PFSK-1 (cell line): Measurements from ENCODE around the gene SIPA1L3.

ENCODE experiments used
- FOXP2 ChIP-seq: optimal IDR thresholded peaks from 2 replicates; pipeline ENCODE3; 2011; ENCODE audit warnings: borderline replicate concordance, control low read depth, inconsistent platforms; ENCODE audit not compliant: insufficient read depth; ENCODE audit errors: extremely low read length, extremely low read depth
- POLR2AphosphoS5 ChIP-seq: IDR thresholded peaks from 2 replicates; pipeline ENCODE4 v1.6.1; 2012; ENCODE audit warnings: low read depth, mild to moderate bottlenecking, control low read depth, low read length, moderate library complexity
- SIN3A ChIP-seq: IDR thresholded peaks from 2 replicates; pipeline ENCODE4 v1.6.1; 2012; ENCODE audit warnings: mild to moderate bottlenecking, low read length, moderate library complexity, borderline replicate concordance; ENCODE audit not compliant: insufficient read depth
- TAF1 ChIP-seq: IDR thresholded peaks from 2 replicates; pipeline ENCODE4 v1.6.1; 2012; ENCODE audit warnings: low read length, control low read depth, borderline replicate concordance; ENCODE audit not compliant: insufficient read depth
- TF ChIP-seq, protein P1 (sequence below), 2 experiments: IDR thresholded peaks; 2 replicates each; pipeline versions ENCODE4 v1.6.1 to v1.8.0; 2011 to 2012; ENCODE audit warnings: low read depth in 2 of 2, low read length in 2 of 2, control low read depth in 1 of 2, inconsistent platforms in 1 of 2, mild to moderate bottlenecking in 1 of 2, moderate library complexity in 1 of 2; ENCODE audit not compliant: insufficient read depth in 1 of 2

The SIPA1L3 gene

DNA sequence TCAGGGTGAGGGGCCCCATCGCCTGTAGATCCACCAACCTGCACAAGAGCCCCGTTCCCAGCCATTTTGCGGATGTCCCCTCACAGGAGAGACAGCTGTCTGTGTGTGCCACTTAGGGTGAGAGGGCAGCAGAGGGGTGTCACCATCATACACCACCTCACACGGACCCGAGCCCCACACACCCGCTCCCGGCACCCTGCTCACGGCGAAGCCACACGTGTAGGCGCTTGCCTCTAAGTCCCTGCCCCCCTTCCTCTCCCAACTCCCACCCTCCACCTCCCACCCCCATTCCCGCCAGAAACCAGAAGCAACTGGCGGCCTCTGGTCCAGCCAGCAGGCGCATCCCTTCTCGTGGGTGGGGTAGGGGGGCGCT lies 321.0 kb downstream of the SIPA1L3 start:
- TF ChIP-seq POLR2AphosphoS5 (no peak), FOXP2 (no peak), TAF1 (no peak), SIN3A (no peak)
- TF ChIP-seq, protein P1, sequence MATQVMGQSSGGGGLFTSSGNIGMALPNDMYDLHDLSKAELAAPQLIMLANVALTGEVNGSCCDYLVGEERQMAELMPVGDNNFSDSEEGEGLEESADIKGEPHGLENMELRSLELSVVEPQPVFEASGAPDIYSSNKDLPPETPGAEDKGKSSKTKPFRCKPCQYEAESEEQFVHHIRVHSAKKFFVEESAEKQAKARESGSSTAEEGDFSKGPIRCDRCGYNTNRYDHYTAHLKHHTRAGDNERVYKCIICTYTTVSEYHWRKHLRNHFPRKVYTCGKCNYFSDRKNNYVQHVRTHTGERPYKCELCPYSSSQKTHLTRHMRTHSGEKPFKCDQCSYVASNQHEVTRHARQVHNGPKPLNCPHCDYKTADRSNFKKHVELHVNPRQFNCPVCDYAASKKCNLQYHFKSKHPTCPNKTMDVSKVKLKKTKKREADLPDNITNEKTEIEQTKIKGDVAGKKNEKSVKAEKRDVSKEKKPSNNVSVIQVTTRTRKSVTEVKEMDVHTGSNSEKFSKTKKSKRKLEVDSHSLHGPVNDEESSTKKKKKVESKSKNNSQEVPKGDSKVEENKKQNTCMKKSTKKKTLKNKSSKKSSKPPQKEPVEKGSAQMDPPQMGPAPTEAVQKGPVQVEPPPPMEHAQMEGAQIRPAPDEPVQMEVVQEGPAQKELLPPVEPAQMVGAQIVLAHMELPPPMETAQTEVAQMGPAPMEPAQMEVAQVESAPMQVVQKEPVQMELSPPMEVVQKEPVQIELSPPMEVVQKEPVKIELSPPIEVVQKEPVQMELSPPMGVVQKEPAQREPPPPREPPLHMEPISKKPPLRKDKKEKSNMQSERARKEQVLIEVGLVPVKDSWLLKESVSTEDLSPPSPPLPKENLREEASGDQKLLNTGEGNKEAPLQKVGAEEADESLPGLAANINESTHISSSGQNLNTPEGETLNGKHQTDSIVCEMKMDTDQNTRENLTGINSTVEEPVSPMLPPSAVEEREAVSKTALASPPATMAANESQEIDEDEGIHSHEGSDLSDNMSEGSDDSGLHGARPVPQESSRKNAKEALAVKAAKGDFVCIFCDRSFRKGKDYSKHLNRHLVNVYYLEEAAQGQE (IDR thresholded peaks at IDR 0.05; ENCODE audit: insufficient read depth in 1 of 2, low read depth in 2 of 2, low read length in 2 of 2), result no peak

DNA sequence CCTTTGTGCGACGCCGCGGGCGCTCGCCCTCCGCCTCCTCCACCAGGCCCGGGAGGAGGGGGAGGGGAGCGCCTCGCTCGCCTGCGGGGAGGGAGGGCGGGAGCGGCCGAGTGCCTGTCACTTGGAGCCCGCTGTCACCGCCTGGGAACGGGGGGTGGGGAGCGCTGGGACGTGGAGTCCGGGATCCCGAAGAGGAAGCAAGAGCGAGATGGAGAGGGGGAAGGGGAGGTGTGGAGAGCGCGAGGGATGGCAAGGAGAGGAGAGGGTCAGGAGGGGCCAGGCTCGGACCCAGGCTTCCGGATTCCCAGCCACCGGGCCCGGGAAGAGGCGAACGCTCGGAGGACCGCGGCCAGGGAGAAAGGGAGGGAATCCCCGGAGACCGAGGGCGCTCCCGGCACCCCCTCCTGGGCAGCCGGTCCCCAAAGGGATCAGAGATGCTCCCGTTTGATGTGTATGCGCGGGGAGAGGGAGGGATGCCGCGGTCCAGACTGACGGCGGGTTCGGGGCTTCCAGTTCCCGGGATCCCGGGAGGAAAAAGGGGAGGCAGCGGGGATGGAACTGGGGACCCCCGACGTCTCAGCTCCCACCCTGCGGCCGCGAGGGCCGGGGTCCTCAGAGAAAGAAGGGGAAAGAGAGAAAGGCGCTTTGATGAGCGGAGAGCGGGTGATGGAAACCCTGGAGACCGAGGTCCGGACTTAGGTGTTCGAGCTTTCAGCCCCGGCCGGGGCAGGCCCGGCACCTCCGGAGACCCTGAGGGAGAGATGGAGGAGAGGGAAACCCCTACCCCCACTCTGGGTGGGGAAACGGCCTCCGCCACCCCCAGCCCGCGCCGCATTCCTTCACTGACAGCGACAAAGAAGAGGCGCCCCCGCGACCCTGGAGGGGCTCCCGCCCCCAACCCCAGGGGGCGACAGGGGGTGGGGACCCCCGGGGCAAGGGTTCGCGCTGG lies 321.8 kb downstream of the SIPA1L3 start:
- TF ChIP-seq, protein P1 (IDR thresholded peaks at IDR 0.05; ENCODE audit: insufficient read depth in 1 of 2, low read depth in 2 of 2, low read length in 2 of 2), result no peak
- TF ChIP-seq FOXP2 (no peak), SIN3A (no peak), POLR2AphosphoS5 (no peak), TAF1 (no peak)

DNA sequence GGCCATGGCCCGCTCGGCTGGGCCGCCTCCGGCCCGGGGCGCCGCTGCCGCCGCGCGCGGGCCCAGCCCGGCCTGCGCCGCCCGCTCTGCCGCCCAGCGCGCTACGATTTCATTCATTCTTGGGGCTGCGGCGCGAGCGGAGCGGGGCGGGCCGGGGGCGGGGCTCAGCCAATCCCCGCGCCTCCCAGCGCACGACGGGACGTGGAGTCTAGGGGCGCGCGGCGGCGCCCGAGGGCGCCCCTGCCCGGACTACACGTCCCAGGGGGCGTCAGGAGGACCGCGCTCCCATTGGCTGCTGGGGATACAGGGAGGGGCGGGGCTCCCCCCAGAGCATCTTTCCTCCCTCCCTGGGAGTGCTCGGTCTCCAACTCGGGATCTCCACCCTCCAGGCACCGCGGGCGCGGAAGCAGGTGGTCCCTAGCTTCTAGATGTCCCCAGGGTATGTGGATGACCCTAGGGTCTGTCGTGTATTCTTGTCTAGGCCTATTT lies 322.6 kb downstream of the SIPA1L3 start:
- TF ChIP-seq SIN3A, result no peak
- no peak for TF ChIP-seq FOXP2
- no peak for TF ChIP-seq POLR2AphosphoS5
- TF ChIP-seq, protein P1 (IDR thresholded peaks at IDR 0.05; ENCODE audit: insufficient read depth in 1 of 2, low read depth in 2 of 2, low read length in 2 of 2), result no peak
- TF ChIP-seq TAF1, result no peak

DNA sequence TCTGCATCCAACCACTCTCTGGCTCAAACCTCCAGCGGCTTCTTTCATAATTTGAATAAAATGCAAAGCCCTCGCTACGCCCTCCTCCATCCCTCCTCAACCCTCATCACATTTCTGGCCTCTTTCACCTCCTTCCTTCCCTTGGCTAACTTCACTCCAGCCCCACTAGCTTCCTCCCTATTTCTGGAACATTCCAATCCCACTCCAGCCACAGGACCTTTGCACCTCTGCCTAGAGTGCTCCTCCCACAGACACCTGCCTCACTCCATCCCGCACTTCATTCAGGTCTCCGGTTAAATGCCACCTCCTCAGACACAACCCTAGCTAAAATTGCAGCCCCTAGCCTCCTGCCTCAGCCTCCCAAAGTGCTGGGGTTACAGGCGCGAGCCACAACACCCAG lies 324.9 kb downstream of the SIPA1L3 start:
- TF ChIP-seq, protein P1 (IDR thresholded peaks at IDR 0.05; ENCODE audit: insufficient read depth in 1 of 2, low read depth in 2 of 2, low read length in 2 of 2), result no peak

DNA sequence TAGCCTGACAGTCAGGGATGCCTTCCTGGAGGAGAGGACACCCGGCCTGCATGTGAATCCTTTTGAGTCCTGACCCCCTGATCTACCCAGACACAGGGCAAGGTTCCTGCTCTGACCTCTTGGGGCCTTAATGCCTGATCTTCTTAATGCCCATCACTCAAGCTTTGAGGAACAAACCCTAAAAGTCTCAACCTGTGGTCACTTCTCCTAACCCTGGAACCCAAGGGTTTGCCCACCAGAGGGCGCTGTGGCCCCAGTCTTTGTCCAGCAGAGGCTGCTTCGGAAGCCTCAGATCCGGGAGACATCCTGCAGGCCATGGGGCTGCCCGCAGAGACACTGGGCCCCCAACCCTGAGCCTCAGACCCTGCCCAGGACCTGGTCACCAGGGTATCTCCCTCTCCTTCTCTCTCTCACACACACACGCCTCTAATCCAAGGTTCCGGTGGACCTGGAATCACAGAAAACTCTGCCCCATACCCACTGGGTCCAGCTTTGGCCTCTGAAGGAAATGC lies 326.8 kb downstream of the SIPA1L3 start:
- TF ChIP-seq SIN3A, result no peak
- TF ChIP-seq, protein P1 (IDR thresholded peaks at IDR 0.05; ENCODE audit: insufficient read depth in 1 of 2, low read depth in 2 of 2, low read length in 2 of 2), result no peak
- no peak for TF ChIP-seq TAF1
